Esophagus squamous epithelium (tissue), 5 donors: ENCODE results near the gene ATP11B. TPM values are rescaled to one million over a fixed set of nuclear protein-coding genes. Genes with fewer than 3 reads are reported as not detected.

ENCODE experiments used
- DNase-seq: peaks from one replicate; lab custom pipeline; 2025; lab: John Stamatoyannopoulos, UW
- H3K27ac ChIP-seq, 4 donors: fragments of 200-600 bp; sonication (generic); one replicate each; pipeline ENCODE4 v1.5.1; 2016 to 2019; ENCODE audit warnings: mild to moderate bottlenecking in 1 of 4
- H3K27me3 ChIP-seq, 4 donors: fragments of 200-600 bp; sonication (generic); 1 replicate in 3 of 4; 2 replicates in 1 of 4; pipeline versions ENCODE4 v1.5.1 to v1.6.0; 2017 to 2021; ENCODE audit warnings: antibody characterized with exemption in 1 of 4
- H3K36me3 ChIP-seq, 3 donors: fragments of 200-600 bp; sonication (generic); one replicate each; pipeline ENCODE4 v1.5.1; 2016 to 2019
- H3K4me1 ChIP-seq, 3 donors: fragments of 200-600 bp; sonication (generic); one replicate each; pipeline ENCODE4 v1.5.1; 2017 to 2019
- H3K4me3 ChIP-seq, 4 donors: fragments of 200-600 bp; sonication (generic); 1 replicate in 3 of 4; 2 replicates in 1 of 4; pipeline ENCODE4 v1.5.1; 2016 to 2019; ENCODE audit warnings: mild to moderate bottlenecking in 2 of 4, moderate library complexity in 1 of 4
- H3K9me3 ChIP-seq, 3 donors: fragments of 200-600 bp; sonication (generic); one replicate each; pipeline ENCODE4 v1.5.1; 2016 to 2019
- POLR2A ChIP-seq, 4 donors: fragments of 450-650 bp; IDR thresholded peaks; one replicate each; pipeline ENCODE4 v1.6.1; 2017; ENCODE audit warnings: antibody characterized with exemption in 4 of 4, mild to moderate bottlenecking in 4 of 4, moderate library complexity in 3 of 4
- WGBS, 2 donors: methylation state at CpG; one replicate each; pipeline ENCODE4 v1.1.5; 2018; 5-methylcytosine and 5-hydroxymethylcytosine counted together
- intact Hi-C: fragments of 100-400 bp; cut with DNase I; formaldehyde crosslinking; loops from one replicate; pipeline ENCODE4 v1.15.0; 2022
- total RNA-seq, 4 donors: library from RNA; depleted of rRNA; stranded (reverse); fragments of >200 nt; gene quantifications; one replicate each; pipeline ENCODE4 v1.1.0, GENCODE V29; 2016
- TF ChIP-seq, protein P1 (sequence below), 6 experiments: fragments of 450-650 bp in 4 of 6; fragments of 200-600 bp in 2 of 6; sonication (generic) in 2 of 6; IDR thresholded peaks; one replicate each; pipeline ENCODE4 v1.5.1; 2016 to 2019; ENCODE audit warnings: antibody characterized with exemption in 6 of 6, mild to moderate bottlenecking in 4 of 6, moderate library complexity in 4 of 6
- donor health status: DM: yes; HTN: yes; CAD: no.

The ATP11B gene
- total RNA-seq, 4 donors from 2014 or later = 73.3 to 202 (median 132) TPM

DNA sequence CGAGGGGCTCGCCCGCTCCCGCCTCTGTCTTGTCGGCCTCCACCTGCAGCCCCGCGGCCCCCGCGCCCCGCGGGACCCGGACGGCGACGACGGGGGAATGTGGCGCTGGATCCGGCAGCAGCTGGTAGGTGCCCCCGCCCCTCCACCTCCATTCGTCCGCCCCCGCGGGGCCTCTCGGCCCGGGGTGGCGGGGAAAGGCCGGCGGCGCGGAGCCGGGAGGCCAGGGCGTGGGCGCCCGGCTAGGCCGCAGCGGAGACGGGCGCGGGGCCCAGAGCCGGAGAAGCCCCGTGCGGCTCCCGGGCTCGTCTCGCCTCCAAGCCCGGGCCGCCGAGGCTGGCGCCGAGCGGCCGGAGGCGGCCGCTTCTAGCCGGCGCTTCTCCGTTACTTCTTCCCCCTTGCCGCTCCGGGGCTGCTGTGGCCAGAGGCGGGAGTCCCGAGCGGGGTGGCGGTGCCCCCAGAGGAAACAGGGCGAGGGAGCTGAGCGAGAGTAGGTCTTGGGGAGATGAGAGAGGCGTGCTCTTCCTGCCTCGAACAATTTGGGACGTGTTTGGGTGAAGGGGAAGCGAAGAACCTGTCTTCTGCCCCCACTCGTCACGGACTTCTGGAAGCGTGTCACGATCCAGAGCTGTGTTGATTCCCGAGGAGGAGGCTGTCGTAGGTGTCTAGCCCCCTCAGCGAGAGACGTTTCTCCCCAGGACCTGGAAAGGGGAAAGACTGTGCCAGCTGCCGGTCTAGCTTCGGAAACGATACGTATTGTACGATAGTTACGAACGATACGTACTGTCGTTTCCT is 555 bp downstream of the ATP11B start:
- 0 to 1% methylated on average over 16 to 20 of the region's 86 CpGs for WGBS, 2 donors
- peak overlapping the region; percentile 97 to 99 (median 98) for H3K27ac ChIP-seq
- no peaks in the 10 kb centered on the region for H3K9me3 ChIP-seq
- H3K4me1 ChIP-seq = peaks cover 0 to 48% (median 16%) of the 10 kb centered on the region in 3 donors
- DNase-seq = peak; percentile 1
- H3K4me3 ChIP-seq = peak overlapping the region; percentile 90 to 98 (median 98)
- no peaks in the 10 kb centered on the region for H3K36me3 ChIP-seq
- intact Hi-C loops = no loop called here
- no peaks in the 10 kb centered on the region for H3K27me3 ChIP-seq
- peak in 2 of 4 donors; percentile 7 to 29 for TF ChIP-seq POLR2A (IDR thresholded peaks at IDR 0.05)
- TF ChIP-seq, protein P1, sequence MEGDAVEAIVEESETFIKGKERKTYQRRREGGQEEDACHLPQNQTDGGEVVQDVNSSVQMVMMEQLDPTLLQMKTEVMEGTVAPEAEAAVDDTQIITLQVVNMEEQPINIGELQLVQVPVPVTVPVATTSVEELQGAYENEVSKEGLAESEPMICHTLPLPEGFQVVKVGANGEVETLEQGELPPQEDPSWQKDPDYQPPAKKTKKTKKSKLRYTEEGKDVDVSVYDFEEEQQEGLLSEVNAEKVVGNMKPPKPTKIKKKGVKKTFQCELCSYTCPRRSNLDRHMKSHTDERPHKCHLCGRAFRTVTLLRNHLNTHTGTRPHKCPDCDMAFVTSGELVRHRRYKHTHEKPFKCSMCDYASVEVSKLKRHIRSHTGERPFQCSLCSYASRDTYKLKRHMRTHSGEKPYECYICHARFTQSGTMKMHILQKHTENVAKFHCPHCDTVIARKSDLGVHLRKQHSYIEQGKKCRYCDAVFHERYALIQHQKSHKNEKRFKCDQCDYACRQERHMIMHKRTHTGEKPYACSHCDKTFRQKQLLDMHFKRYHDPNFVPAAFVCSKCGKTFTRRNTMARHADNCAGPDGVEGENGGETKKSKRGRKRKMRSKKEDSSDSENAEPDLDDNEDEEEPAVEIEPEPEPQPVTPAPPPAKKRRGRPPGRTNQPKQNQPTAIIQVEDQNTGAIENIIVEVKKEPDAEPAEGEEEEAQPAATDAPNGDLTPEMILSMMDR (IDR thresholded peaks at IDR 0.05) = peak in 3 of 6 experiments; percentile 2 to 16 (median 3)

DNA sequence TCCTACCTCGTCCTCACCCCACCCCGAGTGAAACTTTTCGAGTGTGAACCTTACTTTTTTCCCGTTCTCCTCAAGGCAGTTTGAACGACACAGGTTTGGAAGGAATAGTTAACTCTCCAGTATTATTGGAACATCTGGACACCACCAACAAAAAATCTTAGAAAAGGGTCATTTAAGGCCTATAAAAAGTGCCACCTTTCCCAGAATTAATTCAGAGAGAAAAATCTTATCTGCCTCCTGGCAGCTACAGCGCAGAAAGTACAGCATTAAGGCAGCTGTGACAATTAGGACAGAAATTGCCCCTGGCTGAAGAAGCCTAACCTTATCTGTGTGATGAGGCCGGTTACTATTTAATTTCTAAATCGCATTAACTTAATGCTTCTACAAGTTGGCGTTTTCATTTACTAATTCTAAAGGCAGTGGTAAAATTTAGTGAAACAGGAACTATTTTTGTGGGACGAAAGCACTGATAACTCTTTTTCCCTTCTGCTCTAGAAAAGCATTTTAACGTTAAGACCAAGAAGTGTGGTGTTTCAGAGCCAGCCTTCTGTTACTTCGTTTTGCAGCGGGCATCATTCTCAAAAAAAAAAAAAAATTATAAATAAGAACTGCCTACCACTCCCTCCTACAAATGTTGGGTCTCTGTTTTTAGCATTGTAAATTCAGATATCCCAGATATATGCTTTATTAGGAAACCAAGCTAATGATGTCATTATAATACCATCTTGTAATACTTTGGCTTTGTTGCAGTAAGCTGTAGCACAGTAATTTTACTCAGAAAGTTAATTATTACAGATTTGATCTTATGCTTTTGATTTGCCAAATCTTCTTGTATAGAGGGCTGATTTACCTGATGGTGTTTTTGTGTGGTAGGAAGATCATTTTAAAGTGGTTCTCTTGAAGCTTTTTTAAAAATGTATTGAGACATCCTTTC is 1.4 kb downstream of the ATP11B start:
- TF ChIP-seq, protein P1 (IDR thresholded peaks at IDR 0.05) = no peak
- no peak for TF ChIP-seq POLR2A (IDR thresholded peaks at IDR 0.05)
- Histone ChIP-seq H3K4me3 (peak overlapping the region; percentile 90 to 98 (median 98)), H3K9me3 (no peaks in the 10 kb centered on the region), H3K4me1 (peaks cover 0 to 48% (median 16%) of the 10 kb centered on the region in 3 donors), H3K36me3 (no peaks in the 10 kb centered on the region), H3K27me3 (no peaks in the 10 kb centered on the region), H3K27ac (peak overlapping the region; percentile 97 to 99 (median 98))
- no peak for DNase-seq
- intact Hi-C loops = no loop called here
- WGBS, 2 donors = 3 to 4% methylated on average over 13 of the region's 13 CpGs

DNA sequence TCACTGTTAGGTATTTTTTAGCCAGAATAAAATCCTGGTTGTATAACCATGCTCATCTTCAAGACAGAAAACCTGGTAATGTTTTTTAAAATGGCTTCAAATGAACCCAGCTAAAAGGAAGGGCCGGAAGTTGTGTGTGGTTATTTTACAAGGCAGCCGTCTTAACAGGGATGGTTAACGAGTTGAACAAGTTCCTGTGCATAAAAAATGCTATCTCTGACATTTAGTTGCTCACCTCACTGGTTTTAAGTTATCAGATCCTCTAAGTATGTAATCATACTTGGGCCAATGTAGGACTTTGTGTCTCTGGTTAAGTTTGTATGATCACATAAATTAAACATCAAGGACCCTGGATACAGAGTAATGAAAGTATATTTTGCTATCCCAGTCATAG is 2.1 kb downstream of the ATP11B start:
- Histone ChIP-seq H3K27ac (peak overlapping the region; percentile 97 to 99 (median 98)), H3K36me3 (no peaks in the 10 kb centered on the region), H3K4me1 (peaks cover 0 to 48% (median 16%) of the 10 kb centered on the region in 3 donors), H3K9me3 (no peaks in the 10 kb centered on the region), H3K4me3 (peak overlapping the region; percentile 90 to 98 (median 98)), H3K27me3 (no peaks in the 10 kb centered on the region)
- no peak for DNase-seq
- no peak for TF ChIP-seq POLR2A (IDR thresholded peaks at IDR 0.05)
- TF ChIP-seq, protein P1 (IDR thresholded peaks at IDR 0.05) = no peak
- WGBS, 2 donors = 11 to 15% methylated on average over 3 of the region's 3 CpGs
- intact Hi-C loops = no loop called here

DNA sequence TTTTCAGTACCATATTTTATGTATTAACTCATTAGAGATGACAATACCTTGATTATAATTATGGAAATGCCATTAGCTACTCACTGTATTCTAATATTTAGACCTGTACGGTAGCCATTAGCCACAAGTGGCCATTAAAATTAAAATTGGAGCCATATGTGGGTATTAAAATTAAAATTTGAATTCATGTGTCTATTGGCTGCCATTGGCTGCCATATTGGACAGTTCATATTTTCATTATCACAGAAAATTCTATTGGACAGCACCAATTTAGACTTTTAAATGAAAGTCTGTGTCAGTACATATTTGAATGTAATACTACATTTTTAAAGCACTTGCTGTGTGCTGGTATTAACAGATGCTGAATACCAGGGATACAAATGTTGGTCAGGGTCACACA is 3.0 kb downstream of the ATP11B start:
- DNase-seq = no peak
- H3K4me1 ChIP-seq = peaks cover 0 to 54% (median 16%) of the 10 kb centered on the region in 3 donors
- intact Hi-C loops = no loop called here
- no peak overlapping the region for H3K4me3 ChIP-seq
- H3K27ac ChIP-seq = no peak overlapping the region
- no peaks in the 10 kb centered on the region for H3K27me3 ChIP-seq
- H3K36me3 ChIP-seq = no peaks in the 10 kb centered on the region
- TF ChIP-seq, protein P1 (IDR thresholded peaks at IDR 0.05) = no peak
- TF ChIP-seq POLR2A (IDR thresholded peaks at IDR 0.05) = no peak
- no peaks in the 10 kb centered on the region for H3K9me3 ChIP-seq
- 88 to 97% methylated on average over 1 of the region's 1 CpG for WGBS, 2 donors
